HG03196 (cell line): ENCODE results near the gene ACVR2B.
A peak's percentile ranks its signal among the peaks of the same experiment; 100 is the strongest.

Source experiments
- ATAC-seq: cut with Tn5 transposase; IDR thresholded peaks from one replicate; pipeline ENCODE4 v1.9.1; 2021; ENCODE audit not compliant: unreplicated experiment

The ACVR2B gene

DNA sequence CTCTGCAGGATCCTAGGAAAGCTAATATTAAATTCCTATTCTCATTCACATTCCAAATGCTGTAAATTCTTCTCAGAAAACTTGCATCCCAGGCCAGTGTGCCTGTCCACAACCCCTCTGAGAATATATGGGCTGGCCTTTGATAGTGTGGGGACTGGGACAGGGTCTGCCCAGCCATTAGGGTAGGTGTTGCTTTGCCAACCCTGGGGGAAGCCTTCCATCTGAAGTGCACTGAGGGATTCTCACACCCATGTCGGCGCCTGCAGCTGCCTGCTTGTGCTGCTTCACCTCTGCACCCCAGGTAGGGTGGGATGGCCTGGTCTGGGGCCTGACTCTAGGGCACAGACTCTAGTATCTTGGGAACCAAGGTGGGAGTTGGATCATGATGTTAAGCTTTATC is 27.2 kb downstream of the ACVR2B start:
- no peak for ATAC-seq

DNA sequence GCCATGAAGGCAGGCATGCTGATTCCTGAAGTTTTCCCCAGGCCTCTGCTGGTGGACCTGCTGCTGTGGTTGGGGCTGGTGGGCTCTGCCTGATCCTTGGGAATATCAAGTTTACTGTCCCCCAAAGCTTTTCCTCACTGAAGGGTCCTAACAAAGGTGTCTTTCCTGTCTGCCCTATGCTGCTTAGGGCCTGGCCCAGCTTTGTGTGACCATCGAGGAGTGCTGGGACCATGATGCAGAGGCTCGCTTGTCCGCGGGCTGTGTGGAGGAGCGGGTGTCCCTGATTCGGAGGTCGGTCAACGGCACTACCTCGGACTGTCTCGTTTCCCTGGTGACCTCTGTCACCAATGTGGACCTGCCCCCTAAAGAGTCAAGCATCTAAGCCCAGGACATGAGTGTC is 29.3 kb downstream of the ACVR2B start:
- no peak for ATAC-seq

DNA sequence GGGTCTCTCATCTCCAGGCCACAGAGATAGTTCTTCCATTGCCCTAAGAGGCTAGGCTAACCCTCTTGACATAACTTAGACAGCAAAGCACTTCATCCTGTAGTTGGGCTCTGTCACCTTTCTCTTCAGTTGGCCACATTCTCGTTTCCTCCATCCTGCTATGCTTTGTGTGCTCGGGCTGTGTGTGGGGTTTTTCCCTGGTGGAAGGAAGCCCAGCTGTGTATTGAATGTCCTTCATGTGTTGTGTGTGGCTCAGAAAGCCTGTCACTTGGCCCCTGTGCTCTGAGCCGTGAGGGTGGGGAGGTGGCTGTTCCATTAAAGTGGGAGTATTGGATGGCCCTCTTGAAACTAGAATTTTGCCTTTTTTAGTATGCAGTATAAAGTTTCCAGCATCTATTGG is 33.6 kb downstream of the ACVR2B start:
- ATAC-seq = peak; percentile 62

DNA sequence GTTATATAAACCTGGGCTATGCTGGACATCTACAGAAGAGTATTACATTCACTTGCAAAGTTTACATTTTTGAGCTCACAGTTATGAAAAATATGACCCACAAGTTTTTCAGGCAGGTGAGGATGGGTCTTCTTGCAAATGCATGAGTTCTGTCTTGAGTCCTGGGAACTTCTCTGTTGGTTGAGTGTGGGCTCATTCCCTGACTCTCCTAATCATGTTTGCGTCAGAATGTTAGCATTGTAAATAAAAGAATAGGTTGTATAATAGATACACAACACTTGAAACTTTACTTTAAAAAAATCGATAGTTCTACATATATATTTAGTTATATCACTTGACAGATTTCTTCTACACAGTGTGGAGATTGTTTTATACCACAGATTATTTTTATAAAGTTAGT is 35.3 kb downstream of the ACVR2B start:
- ATAC-seq = no peak

DNA sequence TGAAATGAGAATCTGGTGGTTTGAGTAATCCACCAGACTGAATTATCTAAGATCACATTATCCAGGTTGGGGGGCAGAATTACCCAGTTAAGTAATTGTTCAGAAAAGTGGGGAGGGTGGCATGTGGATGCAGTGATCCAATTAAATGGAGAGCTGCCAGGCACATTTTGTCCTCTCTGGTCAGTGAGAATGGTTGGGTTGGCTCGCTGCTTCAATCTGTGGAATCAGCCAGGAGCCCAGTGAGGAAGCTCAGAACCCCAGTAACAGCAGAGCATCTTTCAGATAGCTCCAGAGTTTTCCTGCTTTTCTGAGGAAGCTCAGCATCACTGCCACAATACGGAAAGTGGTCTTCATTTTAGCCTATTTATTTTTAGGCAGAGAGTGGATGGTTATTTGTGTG is 36.1 kb downstream of the ACVR2B start:
- no peak for ATAC-seq

DNA sequence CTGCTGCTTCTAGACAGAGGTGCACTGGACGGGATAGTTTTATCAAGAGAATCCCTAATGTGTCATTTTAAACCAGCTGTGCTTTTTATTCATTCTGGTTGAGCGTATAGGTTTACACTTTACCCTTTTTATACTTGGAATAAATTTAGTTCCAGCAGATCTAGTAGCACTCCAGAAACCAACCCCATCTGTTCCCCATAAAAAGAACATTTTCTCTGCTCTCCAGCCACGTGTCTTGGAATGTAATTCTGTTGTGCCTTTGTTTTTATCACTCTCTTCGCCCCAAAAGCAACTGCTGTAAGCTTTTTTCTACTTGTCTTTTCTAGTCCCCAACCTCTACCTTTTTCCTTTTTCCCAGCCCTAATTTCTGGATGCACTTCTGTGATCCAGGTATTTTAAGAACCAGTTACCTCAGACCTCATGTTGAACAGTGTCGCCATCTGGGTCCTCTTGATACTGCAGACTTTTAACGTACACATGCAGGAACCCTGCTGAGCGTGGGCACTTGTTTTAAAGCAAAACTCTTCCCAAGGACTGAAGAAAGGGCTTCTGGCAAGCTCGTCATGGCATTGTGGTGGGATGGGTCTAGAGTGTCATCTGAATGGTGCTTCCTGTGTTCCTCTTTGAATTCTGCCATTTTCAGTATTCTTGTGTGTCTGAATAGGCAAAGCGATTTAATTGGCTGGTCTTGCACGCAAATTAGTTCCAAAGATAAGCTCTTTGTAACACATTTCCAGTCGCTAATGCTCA is 36.8 kb downstream of the ACVR2B start:
- no peak for ATAC-seq

DNA sequence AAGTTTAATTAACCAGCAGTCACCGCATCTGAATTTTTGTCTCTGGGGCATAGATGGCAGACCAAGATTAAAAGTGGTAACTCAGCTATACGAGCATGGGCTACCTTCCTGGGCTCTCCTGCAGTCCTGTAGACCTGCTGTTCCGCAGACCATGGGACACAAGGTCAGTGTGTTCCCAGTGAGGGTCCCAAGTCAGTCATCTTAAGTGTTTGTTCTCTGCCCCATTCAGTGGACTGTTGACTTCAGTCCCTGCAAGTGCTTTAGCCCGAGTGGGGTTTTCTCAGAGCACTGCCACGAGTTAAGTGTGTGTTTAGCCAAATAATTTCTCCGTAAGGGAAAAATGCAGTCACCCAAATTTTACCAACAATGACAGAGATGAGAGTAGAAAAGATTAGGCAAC is 37.5 kb downstream of the ACVR2B start:
- ATAC-seq = no peak

DNA sequence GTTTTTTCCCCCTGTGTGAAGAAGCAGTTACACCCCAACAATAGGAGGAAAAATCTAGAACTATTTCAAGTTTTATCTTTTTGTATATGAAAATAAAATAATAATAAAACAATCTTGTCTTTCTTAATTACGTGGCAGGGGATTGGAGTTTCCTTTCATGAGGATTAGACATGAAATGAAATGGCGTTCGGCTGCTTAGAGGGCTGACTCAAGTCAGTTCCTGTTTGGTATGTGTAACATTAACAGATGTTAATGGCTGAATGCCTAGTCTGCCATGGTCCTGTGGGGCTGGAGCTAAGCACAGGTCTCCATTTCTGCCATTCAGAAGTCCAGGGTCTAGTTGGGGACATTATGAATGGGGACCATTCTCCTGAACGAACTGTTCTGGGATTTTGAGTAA is 39.3 kb downstream of the ACVR2B start:
- no peak for ATAC-seq

DNA sequence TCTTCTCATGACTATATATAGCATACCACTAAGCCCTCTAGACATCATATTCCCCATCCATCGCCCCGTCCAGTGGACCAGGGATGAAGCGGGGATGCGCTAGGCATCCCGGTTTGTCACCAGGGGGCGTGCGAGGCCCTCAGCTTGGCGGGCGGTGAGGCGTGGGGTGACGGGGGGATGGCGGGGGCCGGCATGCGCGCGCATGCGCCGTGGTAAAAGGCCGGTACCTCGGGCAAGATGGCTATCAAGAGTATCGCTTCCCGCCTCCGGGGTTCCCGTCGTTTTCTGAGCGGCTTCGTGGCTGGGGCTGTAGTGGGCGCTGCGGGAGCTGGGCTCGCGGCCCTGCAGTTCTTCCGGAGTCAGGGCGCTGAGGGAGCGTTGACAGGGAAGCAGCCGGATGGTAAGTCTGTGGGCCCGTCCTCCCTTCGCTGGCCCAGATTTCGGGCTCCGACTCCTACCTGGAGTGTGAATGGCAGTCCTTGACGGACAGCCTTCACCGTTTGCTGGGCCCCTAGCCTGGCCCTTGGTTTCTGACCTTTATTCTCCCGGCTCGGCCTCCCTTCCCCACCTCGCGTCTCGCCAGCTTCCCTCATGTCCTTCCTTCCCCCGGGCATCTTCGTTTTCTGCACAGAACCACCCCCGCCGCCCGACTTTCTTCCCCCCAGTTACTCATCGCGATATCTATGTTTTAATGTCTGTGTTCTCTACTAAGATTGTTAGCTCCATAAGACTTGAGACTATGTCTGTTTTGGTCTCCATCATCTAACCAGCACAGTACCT is 42.6 kb downstream of the ACVR2B start, which contains the start of gene EXOG:
Gene EXOG (plus strand): TSS at position 210 of the 780 bp plus-strand sequence. CDS start 28 bp downstream, at position 238.
- ATAC-seq = peak; percentile 92

DNA sequence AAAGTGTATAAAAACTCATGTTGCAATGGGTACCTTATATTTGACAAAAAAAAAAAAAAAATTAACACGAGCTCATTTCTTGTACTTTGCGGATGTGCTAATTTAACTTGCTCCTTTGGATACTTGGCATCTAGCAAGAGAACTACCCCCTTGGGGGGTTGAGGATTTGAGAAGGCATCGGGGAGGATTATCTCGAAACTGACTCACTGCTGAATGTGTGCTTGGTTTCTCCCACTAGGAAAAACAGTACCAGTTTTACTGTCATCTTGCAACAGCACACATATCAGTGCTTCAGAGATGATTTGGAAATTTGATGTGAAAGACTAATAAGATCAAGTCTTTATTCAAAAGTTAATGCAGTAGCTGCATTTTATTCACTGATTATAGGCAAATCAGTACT is 43.3 kb downstream of the ACVR2B start:
- no peak for ATAC-seq

DNA sequence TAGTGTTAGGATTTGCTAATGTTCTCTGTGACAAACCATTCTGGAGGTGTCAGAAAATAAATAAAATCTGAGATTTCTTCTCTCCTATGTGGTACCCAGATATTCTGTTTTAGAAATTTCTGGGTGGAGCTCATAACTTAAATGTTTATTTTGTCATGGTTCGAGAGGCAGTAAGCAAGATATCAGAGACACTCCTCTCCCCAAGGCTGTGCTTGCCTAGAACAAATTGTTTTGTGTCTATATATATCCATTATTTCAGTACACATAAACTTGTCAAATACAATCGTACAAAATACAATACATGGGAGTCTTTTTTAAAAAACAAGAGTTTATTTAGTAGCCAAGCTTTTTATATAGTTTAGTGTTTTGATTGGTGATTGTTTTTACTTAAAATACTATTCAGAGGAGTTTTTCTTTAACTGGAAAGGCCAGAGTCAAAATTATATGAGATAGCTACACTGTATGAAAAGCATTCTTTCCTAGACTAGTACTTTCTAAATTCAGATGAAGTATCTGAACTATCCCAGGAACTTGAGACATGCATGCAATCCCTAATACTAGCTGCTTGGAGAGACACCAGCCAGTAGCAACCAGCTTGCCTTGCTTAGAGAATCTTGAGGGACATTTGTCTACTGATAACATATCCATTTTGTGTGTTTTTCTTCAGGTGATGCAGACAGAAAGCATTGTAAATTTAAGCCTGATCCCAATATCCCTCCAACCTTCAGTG is 47.2 kb downstream of the ACVR2B start:
- ATAC-seq = no peak

DNA sequence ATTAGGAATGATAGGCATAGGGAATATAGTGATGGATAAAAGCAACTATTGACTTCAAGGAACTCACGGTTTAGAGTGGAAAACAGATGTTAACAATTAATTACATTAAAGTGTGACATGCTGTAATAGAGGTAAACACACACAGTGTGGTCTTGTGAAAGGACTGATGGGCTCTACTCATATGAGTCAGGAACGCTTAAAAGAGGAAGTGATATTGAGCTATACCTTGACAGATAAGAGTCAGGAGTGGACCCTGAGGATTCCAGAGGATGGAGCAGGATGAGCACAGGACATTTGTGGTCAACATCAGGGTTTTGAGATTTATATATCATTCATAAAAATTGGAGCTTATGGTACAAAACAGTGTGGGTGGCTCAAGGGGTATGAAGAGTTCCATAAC is 53.4 kb downstream of the ACVR2B start:
- ATAC-seq = peak; percentile 95

DNA sequence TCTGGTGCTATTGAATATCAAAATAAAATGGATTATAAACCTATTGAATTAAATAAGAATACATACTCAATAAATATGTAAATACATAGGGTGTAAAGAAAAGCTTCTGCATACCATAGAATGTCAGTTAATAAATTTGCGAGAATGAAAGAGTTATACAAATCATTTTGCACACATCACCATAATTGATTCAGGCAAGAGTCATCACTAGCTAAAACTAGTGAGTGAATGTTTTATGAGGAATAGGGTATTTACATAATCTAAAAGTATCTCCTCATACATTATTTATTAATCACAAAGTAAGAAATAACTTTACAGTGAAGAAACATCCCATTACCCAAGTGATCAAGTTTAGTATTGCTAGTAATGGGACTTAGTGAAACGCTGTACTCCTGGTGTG is 56.0 kb downstream of the ACVR2B start:
- no peak for ATAC-seq

DNA sequence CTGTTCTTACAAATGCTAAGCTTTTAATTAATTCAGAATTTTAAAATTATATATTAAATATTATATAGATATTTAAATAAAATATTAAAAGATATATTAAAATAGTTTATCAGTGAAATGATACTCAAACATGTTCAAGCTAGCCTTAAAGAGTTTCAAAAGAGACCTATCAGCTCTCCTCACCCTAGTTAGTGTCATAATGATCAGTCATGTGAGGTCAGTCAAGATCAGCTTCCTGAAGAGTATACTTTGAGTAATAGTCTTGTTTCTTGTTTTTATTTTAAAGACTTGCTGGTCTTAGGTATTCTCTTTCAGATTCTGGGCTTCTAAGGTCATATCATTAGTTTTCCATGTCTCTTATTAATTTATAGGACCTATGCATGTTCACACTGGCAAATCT is 56.9 kb downstream of the ACVR2B start:
- ATAC-seq = no peak

DNA sequence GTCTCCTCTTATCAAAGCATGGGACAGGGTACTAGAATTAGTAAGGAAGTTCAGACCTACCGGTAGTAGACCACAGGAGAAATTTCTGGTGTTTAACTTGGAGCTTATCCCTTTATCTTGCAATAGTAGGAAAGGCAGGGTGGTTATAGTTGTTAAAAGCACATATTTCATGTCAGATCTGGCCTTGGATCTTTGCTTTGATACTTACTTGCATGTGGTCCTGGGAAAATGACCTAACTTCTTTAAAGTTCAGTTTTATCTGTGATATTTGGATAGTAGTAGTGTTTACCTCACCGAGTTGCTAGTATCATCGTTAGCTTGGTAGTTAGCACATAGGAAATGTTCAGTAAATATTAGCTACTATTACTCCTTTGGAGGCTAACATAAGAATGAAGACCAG is 57.9 kb downstream of the ACVR2B start:
- ATAC-seq = no peak

DNA sequence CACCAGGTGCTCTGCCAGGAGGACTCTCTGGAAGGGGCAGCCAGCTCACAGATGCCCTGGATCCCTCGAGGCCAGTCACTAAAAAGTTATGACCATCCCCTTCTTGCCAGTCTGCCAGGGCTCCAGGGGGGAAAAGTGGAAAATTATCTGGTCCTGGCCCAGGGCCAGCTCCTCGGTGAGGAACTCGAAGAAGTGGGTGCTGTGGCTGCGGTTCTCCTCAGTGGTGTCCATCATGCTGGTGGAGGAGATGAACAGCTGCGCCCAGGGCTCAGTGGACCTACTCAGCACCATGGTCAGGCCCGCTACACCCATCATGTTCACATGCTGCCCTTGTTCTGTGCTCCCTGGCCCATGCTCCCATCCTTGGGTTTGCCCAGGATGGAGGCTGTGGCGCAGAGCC is 61.7 kb downstream of the ACVR2B start:
- ATAC-seq = no peak

DNA sequence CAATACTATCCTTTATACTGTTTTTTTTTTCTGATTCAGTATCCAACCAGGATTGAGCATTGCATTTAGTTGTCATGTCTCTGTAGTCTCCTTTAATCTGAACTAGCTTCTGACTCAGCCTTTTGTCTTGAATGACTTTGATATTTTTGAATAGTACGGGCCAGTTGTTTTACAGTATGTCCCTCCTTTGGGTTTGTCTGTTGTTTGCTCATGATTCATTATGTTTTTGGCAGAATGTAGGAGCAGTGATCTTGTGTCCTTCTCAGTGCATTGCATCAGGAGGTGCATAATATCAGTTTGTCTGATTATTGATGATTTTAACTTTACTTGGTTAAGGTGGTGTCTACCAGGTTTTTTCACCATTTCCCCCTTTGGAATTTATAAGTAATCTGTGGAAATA is 63.0 kb downstream of the ACVR2B start:
- ATAC-seq = no peak

DNA sequence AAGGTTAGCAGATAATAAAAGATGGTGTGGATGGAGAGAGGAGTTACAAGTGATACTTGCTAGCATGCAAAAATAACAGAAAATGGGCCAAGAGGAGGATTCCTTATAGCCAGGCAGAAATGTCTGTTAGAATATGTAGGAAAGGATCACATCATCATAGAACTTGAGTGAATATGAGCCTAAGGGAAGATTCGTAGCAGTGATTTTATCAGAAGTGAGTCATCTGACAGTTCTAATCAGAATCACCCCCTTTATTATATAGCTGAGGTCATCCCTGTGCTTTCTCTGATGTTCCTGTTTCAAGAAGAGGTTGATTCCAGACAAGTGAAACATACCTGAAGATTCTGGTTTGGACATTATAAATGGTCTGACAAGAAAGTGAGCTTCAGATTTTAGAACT is 65.3 kb downstream of the ACVR2B start:
- ATAC-seq = no peak

DNA sequence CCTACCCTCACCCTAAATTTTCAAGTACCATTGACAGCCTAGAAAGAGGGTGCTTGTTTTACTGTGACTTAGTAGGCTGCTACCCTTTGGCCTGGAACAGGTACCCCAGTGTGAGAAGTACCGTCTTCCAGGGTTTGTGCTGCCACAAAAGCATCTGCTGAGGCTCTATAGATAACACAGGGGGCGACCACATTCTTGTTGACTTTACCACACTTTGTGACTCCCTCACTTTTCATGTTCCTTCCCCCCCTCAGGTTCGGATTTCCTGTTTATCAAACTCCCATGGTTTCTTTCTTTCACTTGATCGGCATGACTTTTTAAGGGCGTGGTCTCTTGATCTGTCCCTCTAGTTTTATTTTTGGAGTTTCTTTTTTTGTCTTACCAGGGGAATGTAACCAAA is 66.0 kb downstream of the ACVR2B start:
- ATAC-seq = no peak

DNA sequence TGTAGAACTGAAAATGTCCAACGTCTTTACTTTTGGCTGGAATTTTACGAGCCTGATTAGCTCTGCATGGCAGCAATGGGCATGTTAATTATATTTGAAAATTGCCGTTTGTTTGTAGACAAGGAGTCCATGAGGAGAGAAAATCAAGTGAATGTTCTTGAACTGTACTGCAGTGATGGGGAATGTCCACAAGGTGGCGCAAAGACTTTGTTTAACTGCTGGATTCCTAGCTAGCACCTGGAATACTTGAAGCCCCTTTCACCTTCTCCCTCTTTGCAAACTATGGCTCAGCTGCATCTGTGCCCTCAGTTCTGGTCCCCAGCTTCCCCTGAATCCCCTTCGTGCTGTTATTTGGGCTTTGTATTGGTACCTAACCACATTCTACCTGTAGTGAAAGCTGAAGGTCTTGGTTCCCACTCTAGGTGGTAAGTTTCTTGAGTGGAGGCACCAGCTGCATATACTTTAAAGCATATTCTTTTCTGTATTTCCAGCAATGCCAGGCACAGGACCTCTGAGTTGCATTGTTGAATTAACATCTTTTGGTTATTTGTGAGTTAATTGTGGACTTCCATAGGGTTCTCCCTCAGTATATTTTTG is 67.8 kb downstream of the ACVR2B start:
- no peak for ATAC-seq

DNA sequence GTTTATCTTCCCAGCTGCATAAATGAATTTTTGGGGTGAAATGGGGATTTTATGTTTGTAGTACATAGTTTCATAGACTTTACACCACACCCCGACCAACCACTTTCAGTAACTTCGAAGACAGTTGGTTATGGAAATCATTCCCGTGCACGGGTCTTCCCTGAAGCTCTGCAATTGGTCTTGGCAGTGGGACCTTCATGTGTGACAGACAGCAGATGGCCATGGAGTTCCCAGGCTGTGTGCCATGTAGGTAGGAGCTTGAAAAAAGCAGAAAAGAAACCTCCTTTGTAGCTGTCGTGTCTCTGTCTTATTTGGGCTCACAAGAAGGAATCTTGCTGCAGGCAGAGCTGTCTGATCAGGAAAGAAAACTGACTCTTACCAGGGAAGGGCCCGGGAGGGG is 68.3 kb downstream of the ACVR2B start:
- no peak for ATAC-seq
